Measurements from ENCODE around the gene HNRNPC. TPM values are rescaled to one million over a fixed set of nuclear protein-coding genes. Genes with fewer than 3 reads are reported as not detected.
"Not testable (repeated sequence)": the region's sequence is repeated elsewhere in the genome, so short reads cannot be mapped to it uniquely, and the experiment has no call there.

The HNRNPC gene
- total RNA-seq, 1 donor from 2014 or later, result 1,872 TPM

GRCh38 chr14:21168055-21168454 lies 101.2 kb downstream of the HNRNPC start:
- Histone ChIP-seq H3F3A (ENCODE audit: low read depth) (no peaks in the 10 kb centered on the region), H3K27me3 (no peaks in the 10 kb centered on the region), H3K4me3 (no peak overlapping the region), H3K9ac (no peak overlapping the region), H2AFZ (replicated peaks) (no peak overlapping the region), H3K36me3 (no peaks in the 10 kb centered on the region), H3K9me3 (ENCODE audit: low read depth) (no peaks in the 10 kb centered on the region), H3K79me2 (ENCODE audit: low read depth) (no peaks in the 10 kb centered on the region), H3K4me1 (no peaks in the 10 kb centered on the region), H3K27ac (no peak overlapping the region), H3K4me2 (no peak overlapping the region), H4K20me1 (ENCODE audit: low read depth) (no peaks in the 10 kb centered on the region)
- no peaks in the 10 kb centered on the region for H3K4me1 Mint-ChIP-seq
- DNase-seq (ENCODE audit: low spot score), result no peak
- peaks cover 12% of the 10 kb centered on the region for H3K9me3 Mint-ChIP-seq
- H3K27me3 Mint-ChIP-seq (ENCODE audit: insufficient read depth, low read depth), result peaks cover 8% of the 10 kb centered on the region
- no peak overlapping the region for H3K27ac Mint-ChIP-seq
- H3K36me3 Mint-ChIP-seq, result no peaks in the 10 kb centered on the region
- H3K4me3 Mint-ChIP-seq, result no peak overlapping the region
- TF ChIP-seq, protein P1, sequence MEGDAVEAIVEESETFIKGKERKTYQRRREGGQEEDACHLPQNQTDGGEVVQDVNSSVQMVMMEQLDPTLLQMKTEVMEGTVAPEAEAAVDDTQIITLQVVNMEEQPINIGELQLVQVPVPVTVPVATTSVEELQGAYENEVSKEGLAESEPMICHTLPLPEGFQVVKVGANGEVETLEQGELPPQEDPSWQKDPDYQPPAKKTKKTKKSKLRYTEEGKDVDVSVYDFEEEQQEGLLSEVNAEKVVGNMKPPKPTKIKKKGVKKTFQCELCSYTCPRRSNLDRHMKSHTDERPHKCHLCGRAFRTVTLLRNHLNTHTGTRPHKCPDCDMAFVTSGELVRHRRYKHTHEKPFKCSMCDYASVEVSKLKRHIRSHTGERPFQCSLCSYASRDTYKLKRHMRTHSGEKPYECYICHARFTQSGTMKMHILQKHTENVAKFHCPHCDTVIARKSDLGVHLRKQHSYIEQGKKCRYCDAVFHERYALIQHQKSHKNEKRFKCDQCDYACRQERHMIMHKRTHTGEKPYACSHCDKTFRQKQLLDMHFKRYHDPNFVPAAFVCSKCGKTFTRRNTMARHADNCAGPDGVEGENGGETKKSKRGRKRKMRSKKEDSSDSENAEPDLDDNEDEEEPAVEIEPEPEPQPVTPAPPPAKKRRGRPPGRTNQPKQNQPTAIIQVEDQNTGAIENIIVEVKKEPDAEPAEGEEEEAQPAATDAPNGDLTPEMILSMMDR (IDR thresholded peaks at IDR 0.05), result no peak
- TF ChIP-seq EZH2phosphoT487 (IDR thresholded peaks at IDR 0.05) (no peak), EZH2 (IDR thresholded peaks at IDR 0.05) (no peak)

DNA sequence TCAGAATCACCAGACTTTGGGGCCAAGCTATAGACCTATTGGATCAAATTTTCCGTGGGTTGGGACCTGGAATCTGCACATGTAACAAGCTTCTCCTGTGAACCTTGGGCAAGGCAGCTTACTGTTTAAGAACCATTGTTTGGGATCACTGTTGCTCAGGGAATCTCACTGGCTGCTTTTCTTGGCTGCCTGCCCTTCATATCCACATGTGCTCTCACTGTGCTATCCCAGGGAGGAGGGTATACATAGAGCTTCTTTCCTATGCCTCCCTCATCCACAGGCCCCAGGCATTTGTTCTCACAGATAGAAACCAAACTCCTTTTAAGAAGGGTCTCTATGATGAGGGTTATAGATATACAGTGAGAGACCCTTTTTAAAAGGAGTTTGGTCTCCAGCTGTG lies 103.6 kb downstream of the HNRNPC start:
- H3K4me1 Mint-ChIP-seq; H3K4me2 ChIP-seq; H2AFZ ChIP-seq (replicated peaks); H3K9me3 Mint-ChIP-seq; H3K79me2 ChIP-seq (ENCODE audit: low read depth); H3K36me3 ChIP-seq; H3K4me3 ChIP-seq; H3F3A ChIP-seq (ENCODE audit: low read depth); H3K4me3 Mint-ChIP-seq; H3K27ac ChIP-seq; H3K36me3 Mint-ChIP-seq; H3K9me3 ChIP-seq (ENCODE audit: low read depth); H3K9ac ChIP-seq; H4K20me1 ChIP-seq (ENCODE audit: low read depth); H3K27me3 ChIP-seq; H3K27ac Mint-ChIP-seq; H3K27me3 Mint-ChIP-seq (ENCODE audit: insufficient read depth, low read depth); DNase-seq (ENCODE audit: low spot score); H3K4me1 ChIP-seq: not testable (repeated sequence)

DNA sequence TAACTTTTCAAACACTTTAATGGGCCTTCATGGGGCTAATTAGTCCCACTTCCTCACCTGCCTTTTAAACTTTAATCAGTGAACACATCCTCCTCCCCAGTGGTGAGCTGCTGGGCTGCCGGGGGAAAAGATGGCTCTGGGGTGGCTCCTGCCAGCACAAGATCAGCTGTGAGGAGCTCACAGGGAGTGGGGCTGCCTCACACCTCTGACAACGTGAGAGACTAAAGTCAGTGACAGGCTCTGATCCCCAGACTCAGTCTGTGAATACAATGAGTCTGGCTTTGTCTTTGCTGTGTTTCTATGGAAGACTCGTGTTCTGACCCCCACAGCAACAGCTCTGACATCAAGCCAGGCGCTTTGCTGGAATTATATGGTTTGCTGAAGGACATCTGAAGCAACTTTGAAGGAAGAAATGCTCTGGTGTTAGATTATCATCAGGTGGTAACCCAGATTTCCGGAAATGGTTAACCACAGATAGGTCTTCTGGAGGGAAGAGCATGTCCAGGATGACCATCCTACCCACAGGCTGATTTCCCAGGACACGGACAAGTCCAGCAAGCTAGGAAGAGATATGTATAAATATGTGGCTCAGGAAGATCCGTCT lies 104.1 kb downstream of the HNRNPC start:
- not testable (repeated sequence) for H3F3A ChIP-seq (ENCODE audit: low read depth); H3K27ac ChIP-seq; H3K9me3 ChIP-seq (ENCODE audit: low read depth); H4K20me1 ChIP-seq (ENCODE audit: low read depth); H3K4me3 ChIP-seq; DNase-seq (ENCODE audit: low spot score); H2AFZ ChIP-seq (replicated peaks); H3K27me3 Mint-ChIP-seq (ENCODE audit: insufficient read depth, low read depth); H3K27me3 ChIP-seq; H3K27ac Mint-ChIP-seq; H3K9ac ChIP-seq; H3K9me3 Mint-ChIP-seq; H3K36me3 Mint-ChIP-seq; H3K4me3 Mint-ChIP-seq; H3K4me2 ChIP-seq; H3K36me3 ChIP-seq; H3K4me1 Mint-ChIP-seq; H3K79me2 ChIP-seq (ENCODE audit: low read depth); H3K4me1 ChIP-seq

DNA sequence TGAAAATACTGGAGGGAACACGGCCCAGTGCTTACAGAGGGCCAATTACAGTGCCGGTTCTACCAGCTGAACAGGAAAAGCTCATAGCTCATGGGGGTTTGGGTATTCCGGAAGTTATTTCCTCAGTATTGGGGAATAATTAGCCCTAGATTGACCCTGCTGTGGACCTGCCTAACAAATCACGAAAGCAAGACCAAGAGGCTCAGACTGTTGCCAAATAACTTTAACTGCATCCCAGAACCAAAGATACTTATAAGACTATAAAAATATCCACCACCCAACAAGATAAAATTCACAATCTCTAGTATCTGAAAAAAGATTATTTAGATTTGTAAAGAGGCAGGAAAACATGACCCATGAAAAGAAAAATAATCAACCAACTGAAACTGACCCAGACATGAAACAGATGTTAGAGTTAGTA lies 105.4 kb downstream of the HNRNPC start:
- Histone ChIP-seq H4K20me1 (ENCODE audit: low read depth) (no peaks in the 10 kb centered on the region), H3F3A (ENCODE audit: low read depth) (no peaks in the 10 kb centered on the region), H3K4me1 (no peaks in the 10 kb centered on the region), H3K9ac (no peak overlapping the region), H3K4me2 (no peak overlapping the region), H3K27me3 (no peaks in the 10 kb centered on the region), H3K4me3 (no peak overlapping the region), H3K9me3 (ENCODE audit: low read depth) (no peaks in the 10 kb centered on the region), H3K27ac (no peak overlapping the region), H3K36me3 (no peaks in the 10 kb centered on the region), H2AFZ (replicated peaks) (no peak overlapping the region), H3K79me2 (ENCODE audit: low read depth) (no peaks in the 10 kb centered on the region)
- no peak for TF ChIP-seq EZH2 (IDR thresholded peaks at IDR 0.05)
- TF ChIP-seq, protein P1 (IDR thresholded peaks at IDR 0.05), result no peak
- no peak for TF ChIP-seq EZH2phosphoT487 (IDR thresholded peaks at IDR 0.05)
- H3K27ac Mint-ChIP-seq, result no peak overlapping the region
- H3K4me1 Mint-ChIP-seq, result no peaks in the 10 kb centered on the region
- H3K4me3 Mint-ChIP-seq, result no peak overlapping the region
- H3K9me3 Mint-ChIP-seq, result no peaks in the 10 kb centered on the region
- H3K27me3 Mint-ChIP-seq (ENCODE audit: insufficient read depth, low read depth), result peaks cover 2% of the 10 kb centered on the region
- DNase-seq (ENCODE audit: low spot score), result no peak
- H3K36me3 Mint-ChIP-seq, result no peaks in the 10 kb centered on the region

Data from neural progenitor cell (in vitro differentiated cells).